KBM-7 (cell line): ENCODE results near the gene SH2D4B.

Source experiments
- DNase-seq: peaks from one replicate; pipeline ENCODE4 v3.0.0-alpha.2; 2015
- in situ Hi-C: fragments of 300-500 bp; cut with MboI; formaldehyde crosslinking; loops from 2 replicates; pipeline ENCODE4 v1.14.3; 2020; ENCODE audit warnings: low sequenced_read_pairs, low pct_unique_long_range_greater_than_20kb, mixed read lengths

SH2D4B gene

DNA sequence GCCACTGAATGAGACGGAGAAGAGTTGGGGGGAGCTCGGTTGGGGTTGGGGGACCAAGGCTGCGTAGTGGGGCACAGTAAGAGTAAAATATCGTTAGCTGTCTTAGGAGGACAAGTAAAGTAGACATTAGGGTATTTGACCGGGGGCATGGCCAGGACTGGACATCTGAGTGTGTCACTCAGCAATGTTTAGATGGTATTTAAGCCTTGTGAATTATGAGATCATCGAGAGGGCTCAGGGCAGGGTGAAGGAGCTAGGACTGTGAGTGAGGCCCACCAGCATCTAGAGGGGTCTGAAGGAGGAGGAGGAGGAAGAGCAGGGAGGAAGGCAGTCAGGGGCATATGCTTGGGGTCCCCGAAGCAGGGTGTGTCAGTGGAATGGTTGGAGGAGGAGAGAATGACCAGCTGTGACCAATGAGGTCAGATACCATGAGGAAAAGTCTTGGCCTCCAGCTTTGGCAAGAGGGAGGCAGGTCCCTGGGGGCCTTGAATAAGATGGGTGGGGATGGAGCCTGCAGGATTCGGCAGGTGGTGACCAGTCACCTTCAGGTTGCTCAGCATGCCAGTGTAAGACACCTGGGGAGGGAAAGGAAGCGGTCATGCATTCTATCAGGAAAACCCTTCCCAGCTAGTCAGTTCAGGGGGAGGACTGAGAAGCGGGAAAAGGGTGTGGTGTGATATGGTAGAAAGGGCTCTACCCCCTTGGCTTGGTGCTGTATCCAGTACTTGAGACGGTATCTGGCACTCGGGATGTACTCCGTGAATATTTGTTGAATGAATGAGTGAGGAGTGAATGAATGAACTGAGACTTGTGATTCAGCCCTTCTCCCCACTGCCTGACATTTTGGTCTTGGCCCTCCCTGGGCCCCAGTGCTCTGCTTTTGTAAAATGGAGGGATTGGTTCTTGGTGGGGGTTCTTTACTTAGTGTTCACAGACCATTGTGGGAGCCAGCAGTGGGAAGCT, 34.8 kb upstream of the SH2D4B start:
- in situ Hi-C loops, result no loop called here
- no peak for DNase-seq

DNA sequence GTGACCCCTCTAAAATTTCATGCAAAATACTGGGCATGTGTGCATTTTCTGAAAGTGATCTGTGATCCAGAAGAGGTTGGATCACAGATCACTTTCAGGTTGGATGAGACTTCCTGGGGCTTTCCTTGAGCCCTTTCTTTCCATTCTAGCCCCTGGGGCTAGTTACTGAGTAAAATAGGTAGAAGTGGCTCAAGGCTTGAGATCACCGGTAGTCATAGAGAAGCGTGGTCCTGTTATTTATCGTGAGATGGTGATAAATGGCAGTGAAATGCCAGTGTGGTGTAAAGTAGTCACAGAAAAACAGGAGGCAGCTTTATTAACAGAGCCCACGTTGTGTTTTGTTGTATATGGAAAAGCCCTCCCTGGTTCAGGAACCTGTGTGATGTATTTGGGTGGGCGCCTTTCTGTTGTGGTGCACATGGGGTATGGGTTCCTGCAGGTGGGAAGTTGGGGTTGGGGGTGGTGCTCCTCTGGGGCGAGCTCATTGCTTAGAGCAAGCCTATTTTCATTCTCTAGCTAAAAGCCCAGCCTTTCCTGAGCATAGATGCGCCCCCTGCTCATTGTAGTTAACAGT, 34.0 kb upstream of the SH2D4B start:
- no peak for DNase-seq
- in situ Hi-C loops, result no loop called here

DNA sequence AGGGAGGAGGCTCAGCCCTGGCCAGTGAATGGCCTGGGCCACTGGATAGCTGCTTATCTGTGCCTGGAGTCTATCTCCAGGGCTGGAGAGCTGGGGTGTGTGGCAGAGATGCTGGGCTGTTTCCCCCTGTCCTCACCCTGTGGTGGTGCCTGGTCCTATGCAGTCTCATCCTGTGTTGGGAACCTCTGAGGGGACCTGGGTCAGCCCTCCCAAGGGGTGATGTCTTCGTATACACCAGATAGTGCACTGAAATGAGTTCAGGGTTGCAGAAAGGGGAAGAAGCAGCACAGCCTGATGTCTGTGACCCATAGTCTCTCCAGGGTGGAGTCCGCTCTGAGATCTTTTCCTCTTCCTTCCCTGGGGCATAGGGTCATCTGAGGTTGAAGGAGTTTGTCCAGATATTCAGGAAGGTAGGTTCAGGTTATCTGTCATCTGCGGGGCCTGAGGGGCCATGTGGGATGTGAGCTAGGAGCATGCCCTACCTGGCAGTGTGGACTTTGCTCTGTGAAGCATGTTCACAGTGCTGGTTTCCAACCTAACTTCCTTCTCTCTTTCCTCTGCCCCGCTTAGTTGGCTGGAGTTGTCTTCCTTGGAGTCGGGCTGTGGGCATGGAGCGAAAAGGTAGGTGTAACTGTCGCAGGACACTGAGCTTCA, 33.4 kb upstream of the SH2D4B start:
- DNase-seq, result no peak
- in situ Hi-C loops, result no loop called here

DNA sequence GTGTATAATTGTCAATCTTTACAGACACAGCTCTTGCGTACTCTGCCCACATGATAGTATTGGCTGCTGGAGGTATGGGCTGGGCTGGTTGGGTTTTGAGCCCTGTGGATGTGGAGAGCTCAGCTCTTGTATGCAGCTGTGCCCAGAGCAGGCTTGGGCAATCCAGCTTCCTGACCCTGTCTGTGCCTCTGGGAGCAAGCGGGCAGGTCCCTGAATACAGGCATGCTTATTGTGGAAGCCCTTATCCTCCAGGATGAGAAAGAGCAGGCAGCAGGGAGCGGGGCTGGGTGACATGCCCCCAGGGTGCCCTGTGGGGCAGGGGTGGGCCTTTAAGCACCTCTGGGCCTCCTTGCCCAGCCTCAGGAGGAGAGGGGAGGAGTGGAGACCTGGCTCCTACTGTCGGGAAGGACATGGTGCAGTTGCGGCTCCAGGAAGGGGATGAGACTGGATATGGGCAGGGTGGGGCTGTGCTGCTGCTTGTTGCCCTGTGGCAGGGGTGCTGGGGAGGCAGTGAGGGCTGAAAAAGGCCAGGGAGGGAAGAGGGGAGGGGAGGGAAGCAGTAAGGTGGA, 32.7 kb upstream of the SH2D4B start:
- in situ Hi-C loops, result loop anchor here (5.0 kb wide), 1 partner anchor 53 kb away; the partner anchor contains the start of gene TSPAN14
- no peak for DNase-seq

DNA sequence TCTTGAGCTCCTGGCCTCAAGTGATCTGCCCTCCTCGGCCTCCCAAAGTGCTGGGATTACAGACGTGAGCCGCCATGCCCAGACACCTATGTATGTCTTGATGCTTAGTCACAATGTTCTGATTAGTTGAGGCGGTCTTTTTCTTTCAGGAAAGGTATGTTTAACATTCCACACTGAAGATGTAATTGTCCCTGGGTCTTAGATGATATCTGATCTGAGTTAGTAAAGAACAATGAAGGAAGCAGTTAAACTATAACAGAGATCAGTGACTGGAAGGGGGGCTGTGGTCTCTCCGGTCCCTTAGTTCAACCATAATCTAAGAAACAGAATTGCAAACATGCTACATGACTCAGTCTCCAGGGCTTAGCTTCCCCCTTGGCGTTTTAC, 31.5 kb upstream of the SH2D4B start:
- in situ Hi-C loops, result loop anchor here (5.0 kb wide), 1 partner anchor 54 kb away; the partner anchor contains the start of gene TSPAN14
- DNase-seq, result no peak

DNA sequence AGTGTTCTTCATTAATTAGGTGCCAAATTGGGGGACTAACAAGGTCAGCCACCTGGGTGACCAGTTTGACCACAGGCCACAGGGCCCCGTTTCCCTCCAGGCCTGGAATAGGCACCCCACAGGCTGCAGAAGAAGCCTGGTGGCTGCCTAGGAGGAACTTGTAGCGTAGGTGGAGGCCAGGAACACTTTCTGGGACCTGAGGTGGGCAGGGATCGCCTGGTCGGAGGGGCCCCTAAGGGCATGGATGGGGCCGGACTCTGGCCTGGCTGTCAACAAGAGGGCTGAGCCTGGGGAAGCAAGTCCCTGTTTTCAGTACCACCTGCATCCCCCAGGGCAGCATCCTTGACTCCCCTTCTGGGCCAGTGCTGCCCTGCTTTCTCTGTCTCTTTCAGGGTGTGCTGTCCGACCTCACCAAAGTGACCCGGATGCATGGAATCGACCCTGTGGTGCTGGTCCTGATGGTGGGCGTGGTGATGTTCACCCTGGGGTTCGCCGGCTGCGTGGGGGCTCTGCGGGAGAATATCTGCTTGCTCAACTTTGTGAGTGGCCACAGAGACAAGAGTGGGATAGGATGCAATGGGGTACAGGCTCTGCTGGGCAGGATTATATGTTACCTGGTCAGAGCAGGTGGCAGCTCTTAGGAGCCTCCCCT, 30.7 kb upstream of the SH2D4B start:
- in situ Hi-C loops, result loop anchor here (5.0 kb wide), 1 partner anchor 55 kb away; the partner anchor contains the start of gene TSPAN14
- no peak for DNase-seq

DNA sequence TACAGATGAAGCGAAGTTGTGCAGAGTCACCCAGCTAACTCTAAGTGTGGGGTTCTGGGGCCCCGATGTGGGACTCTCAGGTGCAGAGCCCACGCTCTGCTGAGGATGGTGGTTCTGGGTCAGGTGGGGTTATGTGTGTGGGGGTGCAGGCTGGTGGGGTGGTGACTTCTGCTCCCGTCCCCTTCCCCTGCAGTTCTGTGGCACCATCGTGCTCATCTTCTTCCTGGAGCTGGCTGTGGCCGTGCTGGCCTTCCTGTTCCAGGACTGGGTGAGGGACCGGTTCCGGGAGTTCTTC, 28.6 kb upstream of the SH2D4B start:
- no peak for DNase-seq
- in situ Hi-C loops, result loop anchor here (5.0 kb wide), 1 partner anchor 57 kb away; the partner anchor contains the start of gene TSPAN14

DNA sequence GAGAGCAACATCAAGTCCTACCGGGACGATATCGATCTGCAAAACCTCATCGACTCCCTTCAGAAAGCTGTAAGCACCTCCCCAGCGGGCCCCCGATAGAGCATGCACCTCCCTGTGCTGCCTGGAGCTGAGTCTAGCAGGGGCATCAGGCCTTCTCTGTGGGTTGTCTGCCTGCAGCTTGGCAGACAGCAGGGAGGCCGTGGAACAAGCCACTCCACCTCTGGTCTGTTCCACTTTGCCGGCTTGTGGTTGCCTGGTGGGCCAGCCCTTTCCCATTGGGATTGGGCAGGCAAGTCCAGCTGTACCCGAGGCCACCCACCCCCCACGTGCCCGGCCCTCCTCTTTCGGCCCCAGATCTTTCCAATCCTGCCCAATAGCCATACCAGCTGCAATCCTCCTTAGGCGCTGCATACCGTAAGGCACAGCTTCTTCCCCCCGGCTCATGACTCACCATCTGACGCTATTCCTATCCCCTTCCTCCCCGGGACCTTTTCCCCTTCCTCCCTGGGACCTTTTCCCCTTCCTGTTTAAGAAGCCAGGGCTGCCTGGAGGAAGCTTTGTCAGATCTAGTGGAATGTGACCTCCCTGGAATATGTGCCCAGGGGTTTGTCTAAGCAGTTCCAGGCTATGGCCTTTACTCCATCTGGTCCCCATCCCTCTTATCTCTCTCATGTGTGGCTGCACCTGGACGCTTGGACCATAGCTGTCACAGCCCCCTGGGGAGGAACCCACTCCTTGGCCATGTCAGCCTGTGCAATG, 28.1 kb upstream of the SH2D4B start:
- in situ Hi-C loops, result loop anchor here (5.0 kb wide), 1 partner anchor 57 kb away; the partner anchor contains the start of gene TSPAN14
- no peak for DNase-seq

DNA sequence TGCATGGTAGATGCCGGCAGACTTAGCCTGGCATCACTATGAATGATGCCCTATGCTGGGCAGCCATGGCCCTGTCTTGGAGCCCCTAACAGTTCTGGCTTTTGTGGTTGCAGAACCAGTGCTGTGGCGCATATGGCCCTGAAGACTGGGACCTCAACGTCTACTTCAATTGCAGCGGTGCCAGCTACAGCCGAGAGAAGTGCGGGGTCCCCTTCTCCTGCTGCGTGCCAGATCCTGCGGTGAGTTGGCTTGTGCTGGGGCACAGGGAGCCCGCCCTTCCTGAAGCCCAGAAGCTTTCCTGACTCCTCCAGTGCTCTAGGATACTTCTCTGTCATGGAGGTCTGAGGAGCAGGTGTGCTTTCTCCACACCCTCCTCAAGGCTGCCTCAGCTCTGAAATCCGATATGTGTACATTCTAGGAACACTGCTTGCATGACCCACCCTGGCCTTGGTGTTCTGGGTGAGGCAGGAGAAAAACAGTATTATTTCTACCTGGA, 25.6 kb upstream of the SH2D4B start:
- no peak for DNase-seq
- in situ Hi-C loops, result no loop called here

DNA sequence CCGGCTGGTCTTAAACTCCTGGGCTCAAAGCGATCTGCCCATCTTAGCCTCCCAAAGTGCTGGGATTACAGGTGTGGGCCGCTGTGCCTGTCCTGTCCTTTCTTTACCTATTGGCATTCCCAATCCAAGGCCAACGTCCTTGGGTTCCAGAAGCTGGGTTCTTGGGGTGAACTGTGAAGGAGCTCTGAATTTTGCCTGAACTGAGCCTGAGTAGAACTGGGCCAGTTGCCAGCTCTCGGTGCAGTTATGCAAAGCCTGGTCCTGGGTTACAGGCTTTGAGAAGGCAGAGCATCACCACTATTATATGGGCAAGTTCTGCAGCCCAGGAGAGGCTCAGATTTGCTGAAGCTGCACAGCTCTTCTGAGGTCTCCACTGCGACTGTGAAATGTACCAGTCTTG, 24.6 kb upstream of the SH2D4B start:
- no peak for DNase-seq
- in situ Hi-C loops, result no loop called here

DNA sequence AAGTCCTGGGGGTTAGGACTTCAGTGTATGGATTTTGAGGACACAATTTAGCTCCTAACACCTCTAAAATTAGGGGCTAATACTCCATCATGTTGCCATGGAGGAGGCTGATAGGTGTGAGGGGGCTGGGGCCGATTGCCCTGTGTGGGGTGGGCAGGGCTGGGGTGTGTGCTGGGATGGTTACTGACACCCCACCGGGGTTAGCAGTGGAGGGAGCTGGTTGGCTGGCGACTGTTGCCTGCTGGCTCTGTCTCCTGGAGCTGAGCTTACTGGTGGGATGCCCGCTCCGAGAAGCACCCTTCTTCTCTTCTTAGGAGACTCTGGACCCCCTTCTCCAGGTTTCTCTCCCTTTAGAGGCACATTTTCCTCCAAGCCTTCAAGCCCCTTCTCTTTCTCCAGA, 22.2 kb upstream of the SH2D4B start:
- in situ Hi-C loops, result no loop called here
- no peak for DNase-seq

DNA sequence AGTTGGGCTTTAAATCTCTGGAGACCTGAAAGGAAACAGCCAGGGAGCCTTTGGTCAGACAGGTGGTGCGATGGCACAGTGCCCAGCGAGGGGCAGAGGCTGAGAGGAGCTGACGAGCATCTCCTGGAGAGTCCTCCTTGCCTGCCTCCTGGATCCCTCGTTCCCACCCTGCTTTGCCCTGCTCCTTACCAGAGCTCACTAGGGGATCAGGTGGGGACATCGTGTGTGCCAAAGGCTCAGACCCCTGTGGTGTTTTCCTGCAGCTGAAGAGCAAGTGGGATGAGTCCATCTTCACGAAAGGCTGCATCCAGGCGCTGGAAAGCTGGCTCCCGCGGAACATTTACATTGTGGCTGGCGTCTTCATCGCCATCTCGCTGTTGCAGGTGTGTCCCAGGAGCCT, 21.8 kb upstream of the SH2D4B start:
- DNase-seq, result no peak
- in situ Hi-C loops, result no loop called here

DNA sequence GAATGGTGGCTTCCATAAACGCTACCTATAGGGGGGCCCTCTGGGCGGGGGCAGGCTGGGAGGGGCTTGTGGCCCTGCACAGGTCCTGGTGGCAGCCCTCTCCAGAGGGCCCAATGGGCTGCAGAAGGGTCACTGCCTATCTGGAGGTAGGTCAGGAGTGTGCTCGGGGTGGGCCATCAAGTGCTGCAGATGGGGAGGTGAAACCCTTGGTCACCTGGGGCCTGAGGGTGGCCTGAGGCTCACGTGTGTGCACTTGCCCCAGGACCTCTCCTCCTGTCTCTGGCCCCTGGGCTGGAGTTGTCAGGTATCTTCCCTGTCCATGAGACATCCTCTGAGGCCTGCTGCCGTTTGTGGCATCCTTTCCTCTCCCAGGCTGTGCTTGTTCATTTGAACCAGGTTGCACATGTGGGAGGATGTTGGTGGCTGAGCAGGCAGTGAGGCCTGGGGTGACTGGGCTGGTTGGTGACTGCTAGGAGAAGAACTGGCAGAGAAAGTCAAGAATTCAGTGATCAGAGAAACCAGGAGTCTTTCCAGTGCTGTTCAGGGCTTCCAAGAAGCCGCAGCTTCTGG, 21.1 kb upstream of the SH2D4B start:
- in situ Hi-C loops, result no loop called here
- no peak for DNase-seq

DNA sequence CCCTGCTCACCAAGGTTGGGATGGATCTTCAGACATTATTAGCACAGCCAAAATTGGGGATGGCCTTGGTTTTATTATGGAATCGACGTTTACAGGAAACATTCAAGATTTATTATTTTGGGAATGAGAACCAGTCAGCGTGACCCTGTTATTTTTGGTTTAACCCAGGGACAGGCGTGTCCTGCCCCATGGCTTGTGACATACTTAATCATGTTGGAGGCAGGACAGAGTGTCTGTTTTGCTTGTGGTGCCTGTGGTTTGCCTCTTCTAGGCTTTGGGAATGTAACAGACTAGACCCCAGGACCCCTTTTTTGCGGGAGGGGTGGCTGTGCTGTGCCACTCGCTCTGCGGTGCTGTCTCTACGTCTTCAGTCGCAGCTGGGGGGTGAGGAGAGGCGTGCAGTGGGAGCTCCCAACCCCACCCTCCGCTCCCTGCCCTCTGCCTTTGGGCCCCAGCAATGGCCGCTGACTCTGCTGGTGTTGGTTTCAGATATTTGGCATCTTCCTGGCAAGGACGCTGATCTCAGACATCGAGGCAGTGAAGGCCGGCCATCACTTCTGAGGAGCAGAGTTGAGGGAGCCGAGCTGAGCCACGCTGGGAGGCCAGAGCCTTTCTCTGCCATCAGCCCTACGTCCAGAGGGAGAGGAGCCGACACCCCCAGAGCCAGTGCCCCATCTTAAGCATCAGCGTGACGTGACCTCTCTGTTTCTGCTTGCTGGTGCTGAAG, 20.1 kb upstream of the SH2D4B start:
- in situ Hi-C loops, result no loop called here

DNA sequence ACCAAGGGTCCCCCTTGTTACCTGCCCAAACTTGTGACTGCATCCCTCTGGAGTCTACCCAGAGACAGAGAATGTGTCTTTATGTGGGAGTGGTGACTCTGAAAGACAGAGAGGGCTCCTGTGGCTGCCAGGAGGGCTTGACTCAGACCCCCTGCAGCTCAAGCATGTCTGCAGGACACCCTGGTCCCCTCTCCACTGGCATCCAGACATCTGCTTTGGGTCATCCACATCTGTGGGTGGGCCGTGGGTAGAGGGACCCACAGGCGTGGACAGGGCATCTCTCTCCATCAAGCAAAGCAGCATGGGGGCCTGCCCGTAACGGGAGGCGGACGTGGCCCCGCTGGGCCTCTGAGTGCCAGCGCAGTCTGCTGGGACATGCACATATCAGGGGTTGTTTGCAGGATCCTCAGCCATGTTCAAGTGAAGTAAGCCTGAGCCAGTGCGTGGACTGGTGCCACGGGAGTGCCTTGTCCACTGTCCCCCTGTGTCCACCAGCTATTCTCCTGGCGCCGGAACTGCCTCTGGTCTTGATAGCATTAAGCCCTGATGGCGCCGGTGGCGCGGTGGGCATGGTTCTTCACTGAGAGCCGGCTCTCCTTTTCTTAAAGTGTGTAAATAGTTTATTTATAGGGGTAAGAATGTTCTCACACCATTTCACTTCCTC, 19.4 kb upstream of the SH2D4B start:
- no peak for DNase-seq
- in situ Hi-C loops, result no loop called here

More for the DNA sequence above, 20.1 kb upstream of the SH2D4B start:
- no peak for DNase-seq

DNA sequence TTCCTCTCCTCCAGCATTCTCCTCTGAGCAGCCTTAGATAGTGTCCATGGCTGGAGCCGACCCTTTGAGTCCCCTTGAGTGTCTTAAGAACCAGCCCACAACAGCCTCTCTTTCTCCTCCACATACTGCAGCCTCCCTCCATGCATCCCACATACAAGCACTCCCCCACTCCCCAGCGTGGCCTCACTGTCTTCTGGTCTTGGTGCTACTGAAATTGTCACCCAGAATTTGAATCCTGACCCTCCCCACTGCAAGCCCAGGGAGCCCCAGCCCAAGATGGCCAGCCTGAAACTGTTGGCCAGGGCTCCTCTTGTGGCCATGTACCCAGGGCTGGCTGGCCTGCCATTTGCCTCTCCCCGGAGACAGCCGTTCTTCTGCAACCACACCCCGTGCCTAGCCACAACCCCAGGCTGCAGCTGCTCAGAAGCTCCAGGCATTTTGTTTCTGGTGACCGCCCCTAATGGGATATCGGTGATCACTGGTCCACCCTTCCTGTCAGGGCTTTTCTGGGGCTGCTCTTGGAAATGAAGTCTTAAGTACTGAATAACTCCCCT, 18.8 kb upstream of the SH2D4B start:
- in situ Hi-C loops, result no loop called here
- DNase-seq, result no peak
